RWPE1 (cell line): ENCODE measurements around the gene HPS4.

Experiments used
- CTCF ChIA-PET: fragments of 350-600 bp; sonication (Branson Sonifier 250); formaldehyde crosslinking; extraction: SDS; loops from one replicate; lab custom pipeline; 2021; lab: Yijun Ruan, JAX
- POLR2A ChIA-PET: fragments of 400-600 bp; formaldehyde crosslinking; extraction: SDS; loops from one replicate; lab custom pipeline; 2020; ENCODE audit warnings: antibody characterized with exemption; ENCODE audit not compliant: low non-redundant PET; lab: Yijun Ruan, JAX
- DNase-seq: peaks from one replicate; pipeline ENCODE4 v3.0.0; 2012; ENCODE audit warnings: low spot score
- H3K27ac ChIP-seq: fragments of 450-650 bp; 2 replicates; pipeline ENCODE4 v1.5.1; 2017
- CTCF ChIP-seq: fragments of 450-650 bp; conservative IDR thresholded peaks from 2 replicates; pipeline ENCODE4 v1.5.1; 2017; ENCODE audit warnings: low read depth, mild to moderate bottlenecking

The HPS4 gene

GRCh38 chr22:26462051-26462450, 21.5 kb downstream of the HPS4 start:
- H3K27ac ChIP-seq, result peak overlapping the region; percentile 47
- no peak for DNase-seq
- ChIA-PET POLR2A (no interaction called here), CTCF (interaction anchor here (0.7 to 1.0 kb wide), 4 partner anchors 17 to 73 kb away, joined by 3 to 6 read pairs (median 3); no protein-coding TSS in a partner anchor)
- no peak for TF ChIP-seq CTCF

GRCh38 chr22:26461188-26461810, 22.3 kb downstream of the HPS4 start:
- TF ChIP-seq CTCF, result peak; percentile 78
- ChIA-PET CTCF (interaction anchor here (0.7 to 1.0 kb wide), 5 partner anchors 16 to 73 kb away, joined by 3 to 6 read pairs (median 3); no protein-coding TSS in a partner anchor), POLR2A (no interaction called here)
- H3K27ac ChIP-seq, result peak overlapping the region; percentile 47
- peak; percentile 47 for DNase-seq

GRCh38 chr22:26460202-26460601, 23.4 kb downstream of the HPS4 start:
- peak; percentile 12 for DNase-seq
- ChIA-PET CTCF (interaction anchor here (0.6 to 1.0 kb wide), 4 partner anchors 9 to 96 kb away, joined by 3 to 8 read pairs (median 4); no protein-coding TSS in a partner anchor), POLR2A (no interaction called here)
- no peak for TF ChIP-seq CTCF
- peak overlapping the region; percentile 16; the same call in 1 of the 2 replicates for H3K27ac ChIP-seq

- no peak for TF ChIP-seq CTCF
- H3K27ac ChIP-seq, result no peak overlapping the region
- ChIA-PET CTCF (no interaction called here), POLR2A (no interaction called here)
- DNase-seq, result no peak
These were observed 25.8 kb downstream of the HPS4 start for GRCh38 chr22:26457661-26458272.

- POLR2A ChIA-PET, result no interaction called here
- H3K27ac ChIP-seq, result no peak overlapping the region
These were observed 29.6 kb downstream of the HPS4 start for GRCh38 chr22:26453812-26454500.

More at GRCh38 chr22:26453812-26454500, 29.6 kb downstream of the HPS4 start:
- CTCF ChIA-PET, result no interaction called here
- TF ChIP-seq CTCF, result no peak
- DNase-seq, result no peak
